DMS53 treated with DMSO at 0.1 percent for 48 hours (cell line): ENCODE measurements around the gene RRP9.
"Not testable (repeated sequence)": the region's sequence is repeated elsewhere in the genome, so short reads cannot be mapped to it uniquely, and the experiment has no call there.

Experiments used
- DNase-seq: peaks from one replicate; lab custom pipeline; 2025; ENCODE audit not compliant: unreplicated experiment; lab: John Stamatoyannopoulos, UW

The RRP9 gene

GRCh38 chr3:51938780-51939425, 2.8 kb downstream of the RRP9 start:
- no peak for DNase-seq

DNA sequence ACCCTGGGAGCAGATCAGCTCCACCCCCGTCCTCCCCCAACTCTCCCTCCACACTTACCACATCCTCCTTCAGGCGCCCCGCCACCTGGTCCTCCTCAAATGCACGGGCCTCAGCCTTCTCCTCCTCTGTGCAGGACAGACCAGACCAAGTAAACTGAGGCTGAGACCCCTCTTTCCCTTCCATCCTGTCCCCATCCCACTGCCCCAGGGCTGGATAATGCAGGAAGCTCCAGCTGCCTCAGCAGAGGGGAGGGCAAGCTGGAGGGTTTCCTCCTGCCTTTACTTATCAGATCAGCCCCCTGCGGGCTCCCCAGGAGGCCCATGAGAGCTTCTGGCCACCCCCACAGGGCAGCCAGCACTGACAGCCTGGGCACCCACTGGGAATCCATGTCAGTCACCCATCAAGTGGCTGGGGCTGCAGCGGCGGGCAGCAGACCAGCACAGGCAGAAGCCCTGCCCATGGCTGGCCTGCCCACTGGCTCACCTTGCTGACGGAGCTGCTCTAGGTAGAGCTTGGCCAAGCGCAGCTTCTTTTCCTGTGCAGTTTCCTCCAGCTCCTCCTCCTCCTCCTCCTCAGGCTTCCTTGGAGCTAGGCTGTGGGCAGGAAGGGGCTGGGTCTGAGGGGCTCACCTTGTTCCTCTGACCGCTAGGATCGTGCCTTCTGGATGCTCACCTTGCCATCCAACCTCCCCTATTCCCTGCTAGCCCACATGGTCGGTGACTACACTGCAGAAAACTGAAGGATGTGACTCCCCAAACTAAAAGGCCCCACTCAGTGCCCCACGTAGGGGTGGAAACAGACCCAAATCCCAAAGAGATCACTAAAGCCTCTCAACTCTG, 3.9 kb downstream of the RRP9 start:
- DNase-seq: no peak

GRCh38 chr3:51937014-51937413, 4.7 kb downstream of the RRP9 start:
- no peak for DNase-seq

DNA sequence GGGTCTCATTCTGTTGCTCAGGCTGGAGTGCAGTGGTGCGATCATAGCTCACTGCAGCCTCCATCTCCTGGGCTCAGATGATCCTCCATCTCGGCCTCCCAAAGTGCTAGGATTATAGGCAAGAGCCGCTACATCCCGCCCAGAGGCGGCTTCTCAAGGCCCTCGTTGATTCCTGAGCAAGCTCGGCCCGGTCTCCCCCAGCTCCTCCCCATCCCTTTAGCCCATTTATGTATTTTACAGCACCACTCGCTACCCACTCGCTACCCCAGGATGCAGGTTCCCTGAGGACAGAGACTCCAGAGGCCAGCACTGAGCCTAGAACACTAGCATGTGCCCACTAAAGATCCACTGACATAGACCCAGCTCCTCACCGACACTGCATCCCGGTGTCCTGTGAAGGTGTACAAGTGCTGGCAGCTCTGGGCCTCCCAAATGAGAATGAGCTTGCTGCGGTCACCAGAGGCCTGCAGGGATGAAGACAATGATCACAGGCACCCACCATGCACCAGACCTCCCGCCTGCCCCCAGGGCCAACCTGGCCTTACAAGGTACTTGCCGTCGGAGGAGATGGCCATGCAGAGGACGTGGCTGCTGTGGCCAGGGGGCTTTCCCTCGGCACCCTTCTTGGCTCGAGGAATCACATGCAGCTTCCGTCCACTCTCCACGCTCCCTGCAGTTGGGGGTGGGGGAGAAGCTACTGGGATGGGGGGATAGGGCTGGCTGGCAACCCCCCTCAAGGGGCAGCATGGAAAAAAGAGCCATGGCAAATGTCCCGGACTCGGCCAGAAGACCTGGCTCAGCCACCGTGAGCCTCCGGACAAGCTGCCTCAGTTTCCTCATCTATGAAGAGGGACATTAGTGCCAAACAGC, 5.6 kb downstream of the RRP9 start:
- DNase-seq: no peak

DNA sequence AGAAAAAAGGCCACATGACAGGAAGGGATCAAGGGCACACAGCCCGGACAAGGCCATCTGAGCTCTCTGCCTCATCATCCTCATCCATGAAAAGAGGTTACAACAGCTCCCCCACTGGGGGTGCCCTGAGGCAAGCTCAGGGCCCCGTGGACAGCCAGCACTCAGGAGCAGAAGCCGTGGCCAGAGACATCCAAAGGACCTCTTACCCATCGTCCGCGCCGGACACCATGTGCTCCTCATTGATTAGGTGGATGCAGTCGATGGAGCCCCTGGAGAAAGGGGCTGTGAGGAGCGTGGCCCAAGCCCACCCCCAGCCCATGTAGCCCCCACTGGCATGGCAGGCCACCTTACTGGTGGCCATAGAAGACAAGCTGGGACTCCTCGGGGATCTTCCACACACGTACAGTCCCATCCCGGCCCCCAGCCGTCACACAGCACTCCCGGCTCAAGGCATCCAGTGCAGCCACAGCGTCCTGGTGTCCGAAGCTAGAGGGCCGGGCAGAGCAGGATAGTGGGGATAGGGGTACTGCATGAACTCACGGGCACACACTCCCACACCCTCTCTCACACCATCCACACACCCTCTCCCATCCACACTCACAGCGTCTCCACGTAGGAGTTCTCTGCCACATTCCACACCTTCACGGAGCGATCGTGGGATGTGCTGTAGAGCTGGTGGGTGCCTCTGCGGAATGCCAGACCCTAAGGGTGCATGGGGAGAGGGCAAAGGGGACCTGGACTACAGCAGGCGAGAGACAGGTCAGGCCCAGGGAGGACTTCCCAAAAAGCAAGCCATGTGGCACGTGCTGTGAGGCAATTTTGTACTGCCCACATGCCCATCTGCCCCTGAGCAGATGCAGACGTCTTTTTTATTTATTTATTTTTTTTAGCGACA, 6.5 kb downstream of the RRP9 start:
- DNase-seq: no peak

DNA sequence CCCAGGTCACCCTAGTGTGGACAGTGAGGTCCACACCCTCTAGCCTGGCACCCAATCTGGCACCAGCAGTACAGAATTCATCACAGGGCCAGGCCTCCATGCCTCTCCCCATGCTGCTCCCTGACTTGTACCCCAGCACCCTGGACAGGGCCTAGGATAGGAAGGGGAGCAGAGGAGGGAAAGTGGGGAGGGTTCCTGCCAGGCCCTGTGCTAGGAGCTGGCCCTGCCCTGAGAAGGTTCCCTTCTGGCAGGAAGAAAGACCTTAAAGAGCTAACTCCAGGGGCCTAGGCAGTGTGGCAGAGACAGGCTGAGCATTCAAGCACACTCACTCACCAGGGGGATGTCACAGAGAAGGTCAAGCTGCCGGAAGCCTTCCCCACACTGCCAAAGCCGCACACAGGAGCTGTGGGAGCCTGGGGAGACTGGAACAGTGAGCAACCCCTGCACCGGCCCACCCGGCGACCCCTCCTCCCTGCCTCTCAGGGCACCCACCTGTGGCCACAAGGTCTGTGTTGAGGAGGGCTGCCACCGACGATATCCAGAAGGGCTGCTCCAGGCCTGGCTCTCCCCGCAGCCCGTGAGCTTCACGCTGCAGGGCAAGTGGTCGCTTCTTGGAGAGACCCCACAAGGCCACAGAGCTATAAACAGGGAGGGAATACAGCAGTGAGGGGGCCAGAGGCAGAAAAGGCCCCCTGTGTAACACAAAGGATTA, 7.4 kb downstream of the RRP9 start:
- DNase-seq: no peak

- DNase-seq: no peak
These were observed 8.1 kb downstream of the RRP9 start for GRCh38 chr3:51933471-51934138.

GRCh38 chr3:51932471-51933370, 9.0 kb downstream of the RRP9 start:
- DNase-seq: no peak

DNA sequence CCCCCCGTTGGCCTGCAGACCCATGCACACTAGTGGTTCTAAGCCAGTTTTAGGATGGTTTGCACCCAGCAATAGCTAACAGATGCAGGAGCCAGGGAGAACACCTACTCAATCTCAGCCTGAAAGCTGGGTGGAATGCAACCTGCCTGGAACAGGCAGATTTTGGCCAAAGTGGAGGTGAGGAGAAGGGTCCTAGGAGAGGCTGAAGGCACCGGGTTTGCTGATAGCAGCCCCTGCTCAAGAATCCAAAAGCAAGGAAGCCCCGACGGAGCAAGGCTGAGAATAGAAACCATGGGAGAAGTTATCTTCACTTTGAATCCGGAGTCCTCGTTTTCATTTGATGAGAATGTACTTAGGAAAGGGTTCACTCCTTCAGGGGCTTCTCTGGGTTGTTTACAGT, 9.9 kb downstream of the RRP9 start:
- no peak for DNase-seq

DNA sequence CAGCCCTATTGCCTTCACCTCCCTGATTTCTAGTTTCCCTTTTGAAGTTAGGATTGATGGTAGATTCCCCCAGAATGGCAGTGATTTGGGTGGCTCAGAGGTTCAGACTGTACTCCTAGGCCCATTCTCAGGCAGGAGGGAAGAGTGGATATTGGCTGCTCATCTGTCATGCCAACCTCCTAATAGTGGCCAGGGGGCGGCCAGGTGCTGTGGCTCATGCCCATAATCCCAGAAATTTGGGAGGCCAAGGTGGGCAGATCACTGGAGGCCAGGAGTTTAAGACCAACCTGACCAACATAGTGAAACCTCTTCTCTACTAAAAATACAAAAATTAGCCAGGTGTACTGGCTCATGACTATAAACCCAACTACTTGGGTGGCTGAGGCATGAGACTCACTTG, 11.3 kb downstream of the RRP9 start:
- no peak for DNase-seq

DNA sequence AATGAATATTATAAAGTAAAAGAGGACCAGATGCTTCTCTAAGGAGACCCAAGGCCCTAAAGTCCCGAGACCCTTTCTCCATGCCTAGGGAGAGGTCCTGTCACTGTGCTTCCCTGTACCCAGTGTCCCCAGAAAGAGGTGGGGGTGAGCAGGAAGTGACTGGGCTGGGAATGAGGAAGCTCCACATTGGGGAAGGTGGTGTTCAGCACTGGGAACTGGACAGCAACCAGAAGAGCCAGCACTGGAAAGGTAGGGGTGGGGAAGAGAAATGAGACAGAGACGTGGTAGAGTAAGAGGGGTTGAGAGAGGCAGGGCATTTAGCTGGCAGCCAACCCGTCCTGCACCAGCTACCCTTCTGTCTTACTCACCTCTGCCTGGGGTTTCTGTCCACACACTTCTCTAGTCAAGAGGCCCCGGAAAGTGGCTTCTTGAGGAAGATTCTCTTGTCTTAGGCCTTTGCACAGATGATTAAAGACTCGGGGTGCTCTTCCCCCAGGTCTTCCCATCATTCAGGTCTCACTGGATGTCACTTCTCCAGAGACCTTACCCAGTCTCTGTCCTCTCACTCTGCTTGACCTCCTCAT, 12.2 kb downstream of the RRP9 start:
- no peak for DNase-seq

DNA sequence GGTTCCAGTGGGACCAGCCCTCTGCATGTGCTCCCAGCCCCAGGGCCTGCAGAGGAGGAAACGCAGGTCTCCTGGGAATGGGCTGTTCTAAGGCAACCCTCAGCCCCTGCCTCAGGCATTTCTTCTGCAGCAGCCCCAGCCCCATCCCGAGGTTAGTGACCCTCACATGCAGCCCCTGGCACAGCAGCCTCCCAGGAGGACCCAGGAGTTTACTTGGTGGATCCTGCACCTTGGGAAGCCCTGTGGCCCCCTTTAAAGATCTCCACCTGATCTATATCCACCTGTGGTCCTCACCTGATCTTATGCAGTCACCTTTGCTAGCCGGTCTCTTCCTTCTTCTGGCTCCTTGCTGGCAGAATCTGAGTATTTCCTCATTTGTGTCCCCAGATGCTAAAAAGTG, 12.7 kb downstream of the RRP9 start:
- not testable (repeated sequence) for DNase-seq

DNA sequence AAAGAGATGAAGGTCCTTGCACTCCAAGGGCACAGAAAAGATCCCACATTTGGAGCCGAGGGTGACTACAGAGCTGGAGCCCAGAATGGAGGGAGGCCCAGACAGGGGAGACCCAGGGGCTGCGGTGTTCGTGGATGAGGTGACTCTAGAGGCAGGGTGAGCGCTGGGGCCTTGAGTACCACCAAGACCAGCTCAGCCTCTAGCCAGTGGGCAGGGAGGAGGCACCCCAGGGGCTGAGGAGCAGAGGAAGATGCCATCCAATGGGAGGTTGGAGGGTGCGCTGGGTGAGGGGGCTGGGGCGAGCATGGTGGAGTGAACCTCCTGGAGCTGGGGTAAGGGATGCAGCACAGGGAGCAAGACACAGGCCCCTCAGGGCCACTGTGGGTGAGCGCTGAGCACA, 13.3 kb downstream of the RRP9 start:
- DNase-seq: no peak

DNA sequence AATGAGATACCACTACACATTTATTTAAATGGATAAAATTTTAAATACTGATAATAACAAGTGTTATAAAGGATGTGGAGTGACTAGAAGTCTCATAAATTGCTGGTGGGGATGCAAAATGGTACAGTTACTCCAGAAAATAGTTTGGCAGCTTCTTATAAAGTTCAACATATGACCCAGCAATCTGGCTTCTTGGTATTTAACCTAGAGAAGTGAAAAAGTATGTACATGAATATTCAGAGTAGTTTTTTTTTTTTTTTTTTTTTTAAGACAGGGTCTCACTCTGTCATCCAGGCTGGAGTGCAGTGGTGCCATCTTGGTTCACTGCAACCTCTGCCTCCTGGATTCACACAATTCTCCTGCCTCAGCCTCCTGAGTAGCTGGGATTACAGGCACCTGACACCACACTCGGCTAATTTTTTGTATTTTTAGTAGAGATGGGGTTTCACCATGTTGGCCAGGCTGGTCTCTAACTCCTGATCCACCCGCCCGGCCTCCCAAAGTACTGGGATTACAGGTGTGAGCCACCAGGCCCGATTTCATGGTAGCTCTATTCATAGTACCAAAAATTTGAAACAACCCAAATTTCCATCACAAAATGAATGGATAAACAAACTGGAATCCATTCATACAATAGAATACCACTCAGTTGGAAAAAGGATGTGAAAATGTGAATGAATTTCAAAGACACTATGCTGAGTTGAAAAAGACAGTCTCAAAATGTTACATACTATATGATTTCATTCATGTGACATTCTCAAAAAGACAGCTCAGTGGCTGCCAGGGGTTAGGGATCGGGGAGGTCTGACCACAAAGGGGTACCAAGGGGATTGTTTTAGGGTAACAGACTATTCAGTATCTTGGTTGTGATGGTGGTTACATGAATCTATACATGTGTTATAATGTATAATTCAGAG, 14.4 kb downstream of the RRP9 start:
- DNase-seq: no peak

DNA sequence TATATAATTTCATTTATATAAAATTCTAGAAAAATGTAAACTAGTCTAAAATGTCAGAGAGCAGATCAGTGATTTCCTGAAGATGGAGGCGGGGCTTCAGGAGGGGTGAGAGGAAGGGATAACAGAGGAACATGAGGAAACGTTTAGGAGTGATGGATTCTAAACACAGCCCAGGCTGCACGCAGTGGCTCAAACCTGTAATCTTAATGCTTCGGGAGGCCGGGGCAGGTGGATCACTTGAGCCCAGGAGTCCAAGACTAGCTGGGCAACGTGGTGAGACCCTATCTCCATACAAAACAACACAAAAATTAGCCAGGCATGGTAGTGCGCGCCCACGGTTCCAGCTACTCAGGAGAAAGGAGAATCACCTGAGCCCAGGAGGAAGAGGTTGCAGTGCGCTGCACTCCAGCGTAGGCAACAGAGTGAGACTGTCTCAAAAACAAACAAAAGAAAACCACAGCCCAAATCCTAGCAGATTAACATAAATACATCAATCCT, 20.6 kb downstream of the RRP9 start:
- no peak for DNase-seq

DNA sequence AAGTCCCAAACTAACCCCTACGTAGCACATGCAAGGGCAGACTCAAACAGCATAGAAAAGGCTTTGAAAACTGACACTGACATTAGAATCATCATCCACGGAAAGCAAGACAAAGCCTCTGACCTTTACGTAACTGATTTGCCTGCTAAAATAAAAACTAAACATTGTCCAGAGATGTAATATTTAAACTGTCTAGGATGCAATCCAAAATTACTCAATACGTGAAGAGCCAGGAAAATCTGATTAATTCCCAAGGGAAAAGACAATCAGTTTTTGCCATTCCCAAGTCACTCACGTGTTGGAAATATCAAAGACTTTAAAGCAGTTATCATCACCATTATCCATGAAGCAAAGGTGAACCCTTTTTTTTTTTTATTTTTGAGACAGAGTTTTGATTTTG, 25.3 kb downstream of the RRP9 start:
- DNase-seq: no peak

DNA sequence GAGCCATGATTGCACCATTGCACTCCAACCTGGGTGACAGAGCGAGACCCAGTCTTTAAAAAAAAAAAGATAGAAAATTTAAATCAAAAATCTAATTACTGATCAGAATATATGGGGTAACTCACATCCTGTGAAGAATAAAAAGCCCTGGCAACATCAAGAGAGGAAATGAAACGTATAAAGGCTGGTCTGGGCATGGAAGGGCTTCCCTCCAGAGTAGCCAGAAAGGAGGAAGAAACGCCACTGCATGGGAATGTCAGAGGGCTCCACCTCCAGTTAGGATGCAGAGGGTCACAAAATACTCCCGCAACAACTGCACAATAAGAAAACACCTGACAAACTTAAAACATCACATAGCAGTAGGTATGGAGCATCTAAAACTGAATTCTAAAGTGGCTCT, 33.7 kb downstream of the RRP9 start:
- no peak for DNase-seq
